ENCODE results near the gene STPG1. TPM values are rescaled to one million over a fixed set of nuclear protein-coding genes. Genes with fewer than 3 reads are reported as not detected.
A peak's percentile ranks its signal among the peaks of the same experiment; 100 is the strongest.

The STPG1 gene
- total and polyA plus RNA-seq, 9 of the 15 experiments (the other 6 are each of a cell fraction or from before 2014, with no cell fraction given): 5.0 to 11.9 (median 8.3) TPM

- TF ChIP-seq HOMEZ (CRISPR knock-in tag; IDR thresholded peaks at IDR 0.05) (no peak), EZH2 (IDR thresholded peaks at IDR 0.05; ENCODE audit: borderline replicate concordance, low read depth, low read length) (no peak), DDX20 (tag; IDR thresholded peaks at IDR 0.05; ENCODE audit: low read depth) (no peak), ZNF695 (CRISPR knock-in tag; IDR thresholded peaks at IDR 0.05) (no peak), POLR2H (tag; IDR thresholded peaks at IDR 0.05; ENCODE audit: low read depth) (no peak), ZSCAN32 (CRISPR knock-in tag; IDR thresholded peaks at IDR 0.05) (no peak), USF1 (CRISPR knock-in tag; IDR thresholded peaks at IDR 0.05) (no peak), DMBX1 (CRISPR knock-in tag; IDR thresholded peaks at IDR 0.05; ENCODE audit: borderline replicate concordance) (no peak)
These were observed 73.6 kb downstream of the STPG1 start (continued) for GRCh38 chr1:24339996-24340395.

GRCh38 chr1:24338447-24338846 lies 75.1 kb downstream of the STPG1 start:
- ChIA-PET POLR2A (interaction anchor here (1.1 kb wide), 1 partner anchor 16 kb away, joined by 4 read pairs; no protein-coding TSS in a partner anchor), CTCF (ENCODE audit: low intra/inter-chr PET ratio) (no interaction called here)
- Histone ChIP-seq H3K9me1 (ENCODE audit: control insufficient read depth, insufficient read depth, low read length) (no peaks in the 10 kb centered on the region), H3K4me3 (no peak overlapping the region), H3K4me1 (replicated peaks in 1 of 2; ENCODE audit: control insufficient read depth in 2 of 2, insufficient read depth in 2 of 2, low read length in 2 of 2) (no peaks in the 10 kb centered on the region), H3K9me3 (replicated peaks; ENCODE audit: control insufficient read depth, insufficient read depth, low read depth, low read length) (no peaks in the 10 kb centered on the region), H3K36me3 (ENCODE audit: control insufficient read depth, insufficient read depth, low read length) (no peaks in the 10 kb centered on the region), H3K9ac (ENCODE audit: insufficient read depth in 1 of 2, low read depth in 2 of 2, low read length in 2 of 2) (no peak overlapping the region), H3K27me3 (ENCODE audit: control insufficient read depth in 2 of 2, insufficient read depth in 2 of 2, low read length in 2 of 2) (peaks cover 36 to 79% of the 10 kb centered on the region in 2 experiments; a peak in 4 of 5 replicates), H3K4me2 (ENCODE audit: insufficient read depth, low read length) (no peak overlapping the region), H2AFZ (ENCODE audit: low read depth, low read length) (no peak overlapping the region), H4K20me1 (replicated peaks; ENCODE audit: control insufficient read depth, insufficient read depth, low read length) (peaks cover 17% of the 10 kb centered on the region), H3K79me2 (ENCODE audit: control insufficient read depth, insufficient read depth, low read length) (no peaks in the 10 kb centered on the region), H3K27ac (ENCODE audit: extremely low read depth, low read depth, low read length) (no peak overlapping the region)
- FAIRE-seq: no peak
- ATAC-seq: no peak
- intact Hi-C loops (cut with micrococcal nuclease) (no loop called here), in situ Hi-C loops (cut with MboI) (no loop called here)
- WGBS (ENCODE audit: insufficient coverage, low coverage, missing lambda C conversion rate): 1% methylated on average over 5 of the region's 5 CpGs
- BruUV-seq (replicated peaks): no TSS peak
- DNase-seq (ENCODE audit: extremely low read depth in 1 of 4, low spot score in 3 of 4): no peak
- TF ChIP-seq BCOR (IDR thresholded peaks at IDR 0.05) (0 out of 2 replicates have a peak, but pooled peaks have one; percentile 18), PTBP1 (IDR thresholded peaks at IDR 0.05; ENCODE audit: low read depth, low read length) (0 out of 2 replicates have a peak, but pooled peaks have one; percentile 50), ID3 (CRISPR knock-in tag; IDR thresholded peaks at IDR 0.05) (no peak), ID3 (tag; IDR thresholded peaks at IDR 0.05) (no peak), PURB (CRISPR knock-in tag; IDR thresholded peaks at IDR 0.05; ENCODE audit: low read depth) (no peak), PTTG1 (tag; IDR thresholded peaks at IDR 0.05; ENCODE audit: low read depth) (no peak), FOXP1 (CRISPR knock-in tag; IDR thresholded peaks at IDR 0.05) (no peak), KDM1A (IDR thresholded peaks at IDR 0.05) (0 out of 4 replicates have a peak, but pooled peaks of 1 of the 2 experiments have one; percentile 29), PYGO2 (tag; IDR thresholded peaks at IDR 0.05) (no peak), ZNF511 (CRISPR knock-in tag; IDR thresholded peaks at IDR 0.05) (no peak), ESRRA (IDR thresholded peaks at IDR 0.05; ENCODE audit: borderline replicate concordance, low read depth) (peak; percentile 80), ZFP1 (CRISPR knock-in tag; IDR thresholded peaks at IDR 0.05) (no peak), NFYB (IDR thresholded peaks at IDR 0.05; ENCODE audit: extremely low read depth, insufficient read length) (no peak)
